VCaP (cell line): Measurements from ENCODE around the gene AOC3.
"Not testable (repeated sequence)": the region's sequence is repeated elsewhere in the genome, so short reads cannot be mapped to it uniquely, and the experiment has no call there.

Experiments used
- H3K27ac ChIP-seq: fragments of 450-650 bp; 2 replicates; pipeline ENCODE4 v1.5.1; 2017
- CTCF ChIP-seq: fragments of 450-650 bp; conservative IDR thresholded peaks from 2 replicates; pipeline ENCODE4 v1.5.1; 2017; ENCODE audit warnings: mild to moderate bottlenecking, moderate library complexity

The AOC3 gene

DNA sequence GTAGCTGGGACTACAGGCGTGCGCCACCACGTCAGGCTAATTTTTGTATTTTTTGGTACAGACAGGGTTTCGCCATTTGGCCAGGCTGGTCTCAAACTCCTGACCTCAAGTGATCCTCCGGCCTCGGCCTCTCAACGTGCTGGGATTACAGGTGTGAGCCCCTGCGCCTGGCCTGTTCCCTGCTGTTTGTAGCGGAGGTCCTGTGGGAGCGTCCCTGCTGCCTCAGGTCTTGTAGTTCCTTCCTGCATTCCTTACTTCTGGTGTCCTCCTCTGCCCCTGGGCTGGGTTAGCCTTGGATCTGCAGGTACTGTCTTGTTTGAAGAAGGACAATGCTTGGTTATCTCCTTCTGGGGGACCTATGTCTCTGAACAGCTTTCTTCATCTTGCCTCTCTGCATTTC is 26.0 kb downstream of the AOC3 start:
- no peak overlapping the region for H3K27ac ChIP-seq
- TF ChIP-seq CTCF, result no peak

- no peak for TF ChIP-seq CTCF
- no peak overlapping the region for H3K27ac ChIP-seq
Measured at GRCh38 chr17:42878123-42878880, 27.3 kb downstream of the AOC3 start.

- no peak for TF ChIP-seq CTCF
- H3K27ac ChIP-seq, result no peak overlapping the region
Measured at GRCh38 chr17:42878924-42879595, 28.1 kb downstream of the AOC3 start.

- TF ChIP-seq CTCF, result no peak
- H3K27ac ChIP-seq, result no peak overlapping the region
Measured at GRCh38 chr17:42879596-42879985, 28.6 kb downstream of the AOC3 start.

DNA sequence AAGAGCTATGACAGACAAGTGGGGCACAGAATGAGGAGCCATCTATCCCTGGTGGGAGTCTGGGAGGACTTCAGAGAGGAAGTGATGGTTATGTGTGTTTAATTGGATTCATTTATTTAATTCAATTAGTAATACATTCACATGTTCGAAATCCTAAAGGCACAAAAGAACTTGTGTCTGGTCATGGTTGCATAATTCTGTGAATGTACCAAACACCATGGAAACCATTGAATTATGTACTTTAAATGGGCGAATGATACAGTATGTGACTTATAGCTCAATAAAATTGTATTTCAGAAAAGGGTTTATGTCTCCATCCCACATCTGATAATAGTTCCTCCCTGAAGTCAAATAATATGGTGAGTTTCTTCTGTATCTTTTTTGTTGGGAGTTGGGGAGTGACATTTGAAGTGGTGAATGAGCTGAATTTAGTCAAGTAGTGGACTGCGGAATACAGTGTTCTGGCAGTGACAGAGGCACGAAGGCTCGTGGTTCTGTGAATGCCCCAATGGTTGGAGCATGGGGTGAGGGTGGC is 29.8 kb downstream of the AOC3 start:
- no peak overlapping the region for H3K27ac ChIP-seq
- TF ChIP-seq CTCF, result no peak

- H3K27ac ChIP-seq, result not testable (repeated sequence)
Measured at GRCh38 chr17:42881706-42882105, 30.7 kb downstream of the AOC3 start.

- TF ChIP-seq CTCF, result no peak
Measured at GRCh38 chr17:42882166-42882565, 31.2 kb downstream of the AOC3 start.

More at GRCh38 chr17:42882166-42882565, 31.2 kb downstream of the AOC3 start:
- H3K27ac ChIP-seq, result no peak overlapping the region
